LNCAP (cell line): Measurements from ENCODE around the gene PMEPA1.

Source experiments
- TF ChIP-seq, protein P1 (sequence below): fragments of 450-650 bp; IDR thresholded peaks from 2 replicates; pipeline ENCODE4 v1.5.1; 2017; ENCODE audit warnings: mild to moderate bottlenecking

PMEPA1 gene

GRCh38 chr20:57611586-57612311 lies 98.1 kb downstream of the PMEPA1 start:
- TF ChIP-seq, protein P1, sequence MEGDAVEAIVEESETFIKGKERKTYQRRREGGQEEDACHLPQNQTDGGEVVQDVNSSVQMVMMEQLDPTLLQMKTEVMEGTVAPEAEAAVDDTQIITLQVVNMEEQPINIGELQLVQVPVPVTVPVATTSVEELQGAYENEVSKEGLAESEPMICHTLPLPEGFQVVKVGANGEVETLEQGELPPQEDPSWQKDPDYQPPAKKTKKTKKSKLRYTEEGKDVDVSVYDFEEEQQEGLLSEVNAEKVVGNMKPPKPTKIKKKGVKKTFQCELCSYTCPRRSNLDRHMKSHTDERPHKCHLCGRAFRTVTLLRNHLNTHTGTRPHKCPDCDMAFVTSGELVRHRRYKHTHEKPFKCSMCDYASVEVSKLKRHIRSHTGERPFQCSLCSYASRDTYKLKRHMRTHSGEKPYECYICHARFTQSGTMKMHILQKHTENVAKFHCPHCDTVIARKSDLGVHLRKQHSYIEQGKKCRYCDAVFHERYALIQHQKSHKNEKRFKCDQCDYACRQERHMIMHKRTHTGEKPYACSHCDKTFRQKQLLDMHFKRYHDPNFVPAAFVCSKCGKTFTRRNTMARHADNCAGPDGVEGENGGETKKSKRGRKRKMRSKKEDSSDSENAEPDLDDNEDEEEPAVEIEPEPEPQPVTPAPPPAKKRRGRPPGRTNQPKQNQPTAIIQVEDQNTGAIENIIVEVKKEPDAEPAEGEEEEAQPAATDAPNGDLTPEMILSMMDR, result no peak

DNA sequence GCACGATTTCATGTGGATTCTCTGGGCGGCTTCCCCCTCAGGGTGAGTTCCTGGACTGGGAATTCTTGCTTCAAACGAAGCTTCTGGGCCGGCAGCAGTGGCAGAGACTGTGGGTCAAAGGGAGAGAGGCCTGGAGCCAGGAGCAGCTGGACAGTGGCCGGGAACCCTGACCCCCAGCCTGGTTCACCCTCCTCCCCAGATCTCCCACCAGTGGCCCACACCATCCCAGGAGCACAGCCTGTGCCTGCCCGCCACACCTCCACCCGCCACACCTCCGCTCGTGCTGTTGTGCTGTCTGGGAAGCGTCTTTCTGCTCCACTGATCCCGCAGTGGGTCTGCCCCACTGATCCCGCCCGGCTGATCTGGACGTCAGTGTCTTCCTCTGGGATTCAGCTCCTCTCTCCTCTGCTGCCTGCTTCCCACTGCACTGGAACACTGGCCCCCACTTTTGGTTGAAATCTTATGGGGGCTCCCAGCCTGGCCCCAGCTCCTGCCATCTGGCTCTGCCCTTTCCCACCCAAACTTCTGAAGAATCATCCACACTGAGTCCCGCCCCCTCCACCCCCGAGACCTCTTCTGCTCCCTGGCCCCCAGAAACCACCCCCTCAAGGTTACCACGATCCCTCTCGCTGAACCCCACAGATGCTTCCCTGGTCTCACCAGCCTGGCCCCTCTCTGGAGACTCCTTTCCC lies 99.4 kb downstream of the PMEPA1 start:
- TF ChIP-seq, protein P1, result no peak

DNA sequence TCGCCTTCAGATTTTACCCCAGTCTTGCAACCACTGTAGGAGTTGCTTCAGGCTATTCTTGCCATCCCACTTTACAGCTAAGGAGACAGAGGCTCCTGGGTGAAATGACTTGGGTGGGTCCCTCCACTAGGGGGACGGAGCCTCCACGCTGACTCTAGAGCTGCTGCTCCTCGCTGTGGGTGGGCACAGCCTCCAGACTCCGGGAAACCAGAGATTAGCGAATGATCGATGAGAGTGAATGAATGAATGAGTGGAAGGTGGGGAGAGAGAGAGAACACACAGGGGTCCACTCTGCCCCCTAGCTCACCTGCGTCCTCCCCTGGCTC lies 100.0 kb downstream of the PMEPA1 start:
- TF ChIP-seq, protein P1, result no peak

DNA sequence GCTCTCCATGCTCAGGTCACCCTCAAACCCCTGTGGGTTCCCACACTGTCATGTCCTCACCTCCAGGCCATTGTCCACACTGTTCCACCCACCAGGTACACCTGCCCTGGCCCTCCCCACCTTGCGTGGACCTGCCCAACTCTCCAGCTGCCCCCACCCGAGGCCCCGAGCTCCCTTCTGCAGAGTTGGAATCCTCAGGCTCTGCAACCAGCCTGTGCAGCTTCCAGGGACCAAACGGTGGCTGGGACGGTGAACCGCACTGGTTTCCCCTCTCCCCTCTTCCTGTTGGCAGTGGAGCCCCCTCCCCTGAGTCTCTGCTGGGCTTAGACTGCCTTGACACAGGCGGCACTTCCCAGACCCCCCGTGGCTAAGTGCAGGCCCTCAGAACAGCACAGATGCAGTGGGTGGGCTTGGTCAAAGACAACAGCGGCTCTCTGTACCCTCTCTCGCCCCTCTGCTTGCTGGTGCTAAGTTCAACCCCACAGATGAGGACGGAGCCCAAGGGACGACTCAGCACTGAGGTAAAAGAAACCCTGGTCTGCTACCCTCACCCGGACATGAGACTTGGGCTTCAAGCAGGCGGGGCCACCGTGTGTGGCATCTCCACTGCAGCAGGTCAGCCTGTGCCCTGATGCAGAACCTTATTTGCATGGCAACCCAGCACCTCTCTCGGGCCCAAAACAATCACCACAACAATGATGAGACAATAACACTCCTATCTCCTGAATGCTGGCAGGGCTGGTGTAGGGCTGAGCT lies 100.6 kb downstream of the PMEPA1 start:
- TF ChIP-seq, protein P1, result no peak

GRCh38 chr20:57608516-57608915 lies 101.3 kb downstream of the PMEPA1 start:
- TF ChIP-seq, protein P1, result no peak

DNA sequence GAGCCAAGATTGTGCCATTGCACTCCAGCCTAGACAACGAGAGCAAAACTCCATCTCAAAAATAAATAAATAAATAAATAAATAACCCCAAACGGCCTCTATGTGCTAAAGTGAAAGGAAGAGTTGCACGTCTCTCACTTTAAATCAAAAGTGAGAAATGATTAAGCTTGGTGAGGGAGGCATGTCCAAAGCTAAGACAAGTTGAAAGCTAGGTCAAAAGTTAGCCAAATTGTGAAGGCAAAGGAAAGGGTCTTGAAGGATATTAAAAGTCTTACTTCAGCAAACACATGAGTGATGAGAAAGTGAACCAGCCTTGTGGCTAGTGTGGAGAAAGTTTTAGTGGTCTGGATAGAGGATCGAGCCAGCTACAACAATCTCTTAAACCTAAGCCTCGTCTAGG lies 103.9 kb downstream of the PMEPA1 start:
- TF ChIP-seq, protein P1, result no peak

DNA sequence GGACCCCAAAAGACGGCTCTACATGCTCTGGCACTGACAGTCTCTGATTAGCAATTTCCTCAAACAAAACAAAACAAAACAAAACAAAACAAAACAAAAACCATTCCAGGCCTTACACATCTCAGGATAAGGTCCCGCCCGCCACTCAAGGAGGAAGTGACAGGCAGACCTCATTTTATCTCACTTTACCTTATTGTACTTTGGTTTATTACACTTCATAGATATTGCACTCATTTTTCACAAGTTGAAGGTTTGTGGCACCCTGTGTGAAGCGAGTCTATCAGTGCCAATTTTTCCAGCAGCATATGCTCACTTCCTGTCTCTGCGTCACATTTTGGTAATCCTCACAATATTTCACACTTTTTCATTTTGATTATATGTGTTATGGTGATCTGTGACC lies 104.8 kb downstream of the PMEPA1 start:
- TF ChIP-seq, protein P1, result no peak
